ENCODE data around the gene ARID1B.

- no peak for TF ChIP-seq NFYB (CRISPR knock-in tag; conservative IDR thresholded peaks at IDR 0.05; ENCODE audit: low read depth)
- TF ChIP-seq ATF2 (CRISPR knock-in tag; IDR thresholded peaks at IDR 0.05; ENCODE audit: borderline replicate concordance, low read depth) = no peak
- TF ChIP-seq CTCF (IDR thresholded peaks at IDR 0.05) = no peak
- no peak for TF ChIP-seq ZNF138 (CRISPR knock-in tag; conservative IDR thresholded peaks at IDR 0.05)
- TF ChIP-seq RELA (CRISPR knock-in tag; IDR thresholded peaks at IDR 0.05; ENCODE audit: borderline replicate concordance) = no peak
- TF ChIP-seq, protein P1, sequence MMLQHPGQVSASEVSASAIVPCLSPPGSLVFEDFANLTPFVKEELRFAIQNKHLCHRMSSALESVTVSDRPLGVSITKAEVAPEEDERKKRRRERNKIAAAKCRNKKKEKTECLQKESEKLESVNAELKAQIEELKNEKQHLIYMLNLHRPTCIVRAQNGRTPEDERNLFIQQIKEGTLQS (CRISPR knock-in tag; conservative IDR thresholded peaks at IDR 0.05) = no peak
- TF ChIP-seq IRF1 (CRISPR knock-in tag; IDR thresholded peaks at IDR 0.05) = no peak
- no peak for TF ChIP-seq CREM (CRISPR knock-in tag; IDR thresholded peaks at IDR 0.05)
These were observed 396.6 kb downstream of the ARID1B start for GRCh38 chr6:157173776-157174175.
